Stimulated activated CD4-positive, alpha-beta T cell treated with anti-CD3 and anti-CD28 coated beads, Interleukin-15, amount 100 ng/mL, for 48 hours (primary cell): ENCODE results near the gene KIAA0825.
"Not testable (repeated sequence)": the region's sequence is repeated elsewhere in the genome, so short reads cannot be mapped to it uniquely, and the experiment has no call there.

Experiments
- DNase-seq, 2 donors: peaks; one replicate each; pipeline ENCODE4 v3.0.0-alpha.2; 2020; ENCODE audit warnings: low read depth in 2 of 2

KIAA0825 gene

DNA sequence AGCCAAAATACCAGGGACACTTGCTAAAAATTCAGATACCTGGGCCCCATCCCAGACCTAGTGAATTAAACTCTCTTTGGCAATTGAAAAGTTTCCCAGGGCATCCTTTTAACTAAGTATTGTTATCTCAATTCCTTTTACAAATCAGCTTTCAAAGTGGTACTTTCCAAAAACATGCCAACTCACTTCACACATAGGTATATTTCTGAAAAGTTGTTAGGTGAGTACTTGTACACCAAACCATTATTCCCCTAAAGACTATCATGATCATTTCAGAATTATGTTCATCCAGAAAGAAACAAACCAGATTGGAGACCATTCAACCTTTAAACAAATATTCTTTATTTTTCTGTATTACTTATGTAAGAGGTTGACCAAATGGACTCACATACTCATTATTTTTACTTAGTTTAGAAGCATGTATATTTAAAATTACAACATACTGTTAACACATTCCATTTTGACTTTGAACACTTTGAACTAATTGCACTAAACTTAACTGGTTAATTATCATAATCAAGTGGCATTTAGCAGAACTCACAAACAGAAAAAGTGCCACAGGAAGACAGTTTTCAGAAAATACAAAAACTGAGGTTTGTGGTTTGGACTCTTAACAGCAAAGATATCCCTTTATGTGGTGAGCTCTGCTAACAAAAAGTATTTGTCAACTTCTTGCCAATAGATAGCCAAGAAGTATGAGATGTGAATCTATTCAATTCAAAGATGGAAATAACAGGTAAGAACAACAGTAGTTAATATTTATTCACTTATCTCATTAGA is 40.7 kb downstream of the KIAA0825 start:
- no peak for DNase-seq

DNA sequence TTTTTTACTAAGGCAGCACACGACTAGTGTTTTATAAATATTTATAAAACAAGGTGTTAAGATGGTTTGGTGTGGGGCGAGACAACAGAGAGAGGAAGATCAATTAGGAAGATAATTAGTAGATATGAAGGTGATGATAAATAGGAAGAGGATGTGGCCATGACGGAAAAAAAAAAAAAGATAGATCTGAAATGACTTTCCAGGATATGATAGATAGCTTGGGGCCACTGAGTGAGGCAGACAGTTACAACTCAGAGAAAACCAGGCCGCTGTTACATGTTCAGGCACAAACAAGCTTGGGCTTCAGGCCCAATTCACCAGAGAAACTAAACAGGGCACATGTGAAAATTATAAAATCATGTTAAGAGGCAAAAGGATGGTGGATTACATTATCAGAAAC is 43.2 kb downstream of the KIAA0825 start:
- no peak for DNase-seq

DNA sequence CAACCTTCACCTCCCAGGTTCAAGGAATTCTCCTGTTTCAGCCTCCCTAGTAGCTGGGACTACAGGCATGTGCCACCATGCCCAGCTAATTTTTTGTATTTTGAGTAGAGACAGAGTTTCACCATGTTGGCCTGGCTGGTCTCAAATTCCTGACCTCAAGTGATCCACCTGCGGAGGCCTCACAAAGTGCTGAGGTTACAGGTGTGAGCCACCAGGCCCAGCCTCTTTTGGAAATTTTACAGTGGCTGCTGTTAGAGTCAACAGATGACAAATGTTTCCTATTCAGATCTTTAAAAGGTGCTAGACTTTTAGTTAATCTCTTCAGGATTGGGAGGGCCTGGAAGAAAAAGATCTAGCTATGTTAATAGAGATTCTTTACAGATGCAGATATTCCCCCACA is 45.1 kb downstream of the KIAA0825 start:
- not testable (repeated sequence) for DNase-seq

DNA sequence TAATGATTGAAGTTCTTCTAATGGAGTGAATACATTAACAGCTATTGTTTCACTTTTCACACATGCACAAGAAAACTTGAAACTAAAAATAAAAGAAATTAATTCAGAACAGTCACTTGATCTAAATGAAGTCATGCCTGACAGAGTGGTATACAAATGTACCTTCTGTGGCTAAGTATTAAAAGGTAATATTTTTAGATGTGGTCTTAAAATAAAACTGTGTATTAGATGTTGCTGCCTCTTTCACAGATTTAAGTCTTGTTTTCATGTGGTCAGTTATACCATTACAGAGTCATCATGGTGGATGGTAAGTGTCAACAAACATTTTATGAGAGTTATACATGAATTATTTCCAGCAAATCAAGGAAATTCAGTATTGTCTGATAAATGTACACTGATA is 47.0 kb downstream of the KIAA0825 start:
- DNase-seq: no peak

DNA sequence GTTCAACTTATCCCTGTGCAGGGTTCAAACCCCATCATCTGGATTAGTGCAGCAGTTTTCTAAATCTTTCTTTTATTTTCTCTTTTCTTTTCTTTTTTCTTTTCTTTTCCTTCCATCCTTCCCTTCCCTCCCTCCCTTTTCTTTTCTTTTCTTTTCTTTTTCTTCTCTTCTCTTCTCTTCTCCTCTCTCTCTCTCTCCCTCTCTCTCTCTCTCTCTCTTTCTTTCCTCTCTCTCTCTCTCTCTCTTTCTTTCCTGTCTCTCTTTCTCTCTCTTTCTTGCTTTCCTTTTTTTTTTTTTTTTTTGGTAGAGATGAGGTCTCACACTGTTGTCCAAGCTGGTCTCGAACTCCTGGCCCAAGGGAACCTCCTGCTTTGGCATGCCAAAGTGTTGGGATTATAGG is 53.6 kb downstream of the KIAA0825 start:
- no peak for DNase-seq

DNA sequence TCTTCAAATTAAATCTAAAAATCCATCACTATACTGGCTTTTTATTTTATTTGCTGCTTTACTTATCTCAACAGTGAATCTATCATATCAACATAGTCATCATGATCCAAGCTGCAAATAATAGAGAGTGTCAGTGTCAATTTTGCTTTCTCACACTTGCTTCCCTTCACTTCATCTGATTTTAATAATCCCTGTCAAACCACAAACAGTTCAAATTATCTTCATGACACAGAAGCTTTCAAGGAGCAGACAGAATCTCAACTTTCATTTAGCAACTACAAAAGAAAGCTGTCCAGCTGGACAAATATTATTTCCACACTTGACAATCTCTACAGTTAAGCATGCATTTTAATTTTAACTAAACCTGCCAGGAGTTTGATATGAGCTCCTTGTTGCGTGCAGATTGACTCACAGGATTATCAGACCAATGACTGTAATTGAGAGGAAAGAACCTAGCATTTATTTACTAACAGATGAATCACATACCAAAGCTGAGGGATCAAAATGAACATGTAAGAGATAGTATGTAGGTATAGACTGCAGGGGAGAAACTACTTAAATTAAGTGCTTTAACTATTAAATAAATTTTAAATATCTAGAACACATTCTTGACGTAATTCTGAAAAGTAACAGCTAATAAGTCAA is 56.0 kb downstream of the KIAA0825 start:
- DNase-seq: no peak

DNA sequence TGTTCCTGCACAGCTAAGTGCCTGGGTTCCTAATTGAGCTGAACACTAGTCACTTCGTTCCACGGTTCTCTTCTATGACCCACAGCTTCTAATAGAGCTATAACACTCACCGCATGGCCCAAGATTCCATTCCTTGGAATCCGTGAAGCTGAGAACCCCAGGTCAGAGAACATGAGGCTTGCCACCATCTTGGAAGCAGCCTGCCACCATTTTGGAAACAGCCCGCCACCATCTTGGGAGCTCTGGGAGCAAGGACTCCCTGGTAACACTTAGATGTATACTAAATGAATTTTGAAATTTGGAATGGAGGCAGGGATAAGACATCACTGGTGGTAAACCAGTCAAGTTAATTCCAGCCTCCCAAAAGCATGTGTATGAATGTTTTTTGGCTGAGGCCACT is 60.4 kb downstream of the KIAA0825 start:
- DNase-seq: no peak

DNA sequence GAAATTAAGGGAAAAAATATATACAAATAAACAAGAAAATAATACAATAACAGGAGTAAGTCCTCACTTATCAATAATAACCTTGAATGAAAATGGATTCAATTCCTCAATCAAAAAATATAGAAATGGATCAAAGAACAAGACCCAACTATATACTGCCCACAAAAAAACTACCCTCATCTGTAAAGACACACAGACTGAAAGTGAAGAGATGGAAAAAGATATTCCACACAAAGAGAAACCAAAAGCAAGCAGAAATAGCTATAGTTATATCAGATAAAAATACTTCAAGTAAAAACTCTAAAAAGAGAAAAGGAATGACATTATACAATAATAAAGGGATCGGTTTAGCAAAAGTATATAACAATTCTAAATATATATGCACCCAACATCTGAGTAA is 66.5 kb downstream of the KIAA0825 start:
- DNase-seq: no peak

DNA sequence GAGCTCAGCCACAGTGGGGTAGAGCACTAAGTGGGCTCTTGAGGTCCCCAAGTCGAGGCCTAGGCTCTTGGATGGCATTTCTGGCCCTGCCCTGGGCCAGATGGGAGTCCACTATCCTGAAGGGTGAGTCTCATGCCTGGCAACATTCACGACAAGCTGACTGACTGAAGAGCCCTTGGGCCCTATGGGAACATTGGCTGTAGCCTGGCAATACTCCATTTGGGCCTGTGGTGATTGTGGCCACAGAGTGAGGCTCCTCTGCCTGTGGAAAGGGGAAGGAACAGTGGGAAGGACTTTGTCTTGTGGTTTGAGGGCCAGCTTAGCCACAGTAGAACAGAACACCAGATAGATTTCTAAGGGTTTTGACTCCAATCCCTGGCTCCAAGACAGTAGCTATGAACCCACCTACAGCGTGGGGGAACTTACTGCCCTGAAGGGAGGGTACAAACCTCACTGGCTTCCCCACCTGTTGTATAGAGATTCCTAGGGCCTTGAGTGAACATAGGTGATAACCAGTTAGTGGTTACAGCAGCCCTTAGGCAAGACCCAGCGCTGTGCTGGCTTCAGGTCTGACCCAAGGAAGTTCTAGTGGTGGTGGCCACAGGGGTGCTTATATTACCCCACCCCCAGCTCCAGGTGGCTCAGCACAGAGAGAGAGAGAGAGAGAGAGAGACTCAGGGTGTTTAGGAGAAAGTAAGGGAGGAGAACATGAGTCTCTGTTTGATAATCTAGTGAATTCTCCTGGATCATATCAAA is 72.4 kb downstream of the KIAA0825 start:
- no peak for DNase-seq

DNA sequence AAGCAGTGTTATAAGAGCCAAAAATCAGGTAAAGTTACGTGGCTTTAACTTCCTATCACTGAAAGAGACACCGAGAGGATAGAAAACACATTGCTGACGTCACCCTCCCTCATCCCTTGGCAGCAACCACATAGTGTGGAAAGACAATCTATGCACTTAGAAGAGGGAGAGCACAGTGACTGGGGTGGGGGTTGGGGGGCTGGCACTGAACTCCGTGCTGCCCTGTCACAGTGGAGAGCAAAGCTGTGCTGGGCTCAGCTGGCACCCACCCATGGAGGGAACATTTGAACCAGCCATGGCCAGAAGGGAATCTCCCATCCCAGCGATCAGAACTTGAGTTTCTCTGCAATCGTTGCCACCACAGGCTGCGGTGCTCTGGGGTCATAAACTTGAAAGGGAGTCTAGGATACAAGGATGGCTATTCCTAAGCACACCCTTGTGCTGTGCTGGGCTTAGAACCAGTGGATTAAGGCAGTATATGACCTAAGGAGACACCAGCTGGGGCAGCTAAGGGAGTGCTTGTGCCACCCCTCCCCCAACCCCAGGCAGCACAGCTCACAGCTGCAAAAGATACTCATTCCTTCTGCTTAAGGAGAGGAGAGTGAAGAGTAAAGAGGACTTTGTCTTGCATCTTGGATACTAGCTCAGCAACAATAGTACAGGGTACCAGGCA is 73.4 kb downstream of the KIAA0825 start:
- no peak for DNase-seq

DNA sequence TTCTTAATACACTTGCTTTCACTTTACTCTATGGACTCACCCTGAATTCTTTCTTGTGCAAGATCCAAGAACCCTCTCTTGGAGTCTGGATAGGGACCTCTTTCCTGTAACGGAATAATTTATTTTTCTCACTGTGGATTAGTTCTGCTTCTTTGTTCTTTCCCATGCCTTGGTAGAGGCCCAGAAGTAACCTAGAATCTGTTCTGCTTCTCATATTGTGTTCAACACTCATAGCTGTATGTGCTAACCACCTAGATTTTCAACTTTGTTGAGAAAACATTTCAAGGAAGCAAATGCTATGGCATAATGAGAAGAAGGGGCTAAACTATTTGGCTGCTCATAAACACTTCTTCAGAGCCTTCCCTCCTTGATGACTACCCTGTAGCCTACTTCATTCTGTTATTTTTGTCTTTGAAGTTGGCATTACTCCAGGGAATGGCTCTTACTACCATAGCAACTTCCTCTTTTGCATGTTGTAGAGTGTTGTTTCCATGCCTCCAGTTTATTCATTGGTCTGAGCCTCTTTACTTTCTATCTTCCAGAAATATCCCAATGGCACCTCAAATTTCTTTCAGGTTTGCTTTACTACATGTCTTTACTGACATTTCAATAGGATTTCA is 74.3 kb downstream of the KIAA0825 start:
- DNase-seq: no peak

DNA sequence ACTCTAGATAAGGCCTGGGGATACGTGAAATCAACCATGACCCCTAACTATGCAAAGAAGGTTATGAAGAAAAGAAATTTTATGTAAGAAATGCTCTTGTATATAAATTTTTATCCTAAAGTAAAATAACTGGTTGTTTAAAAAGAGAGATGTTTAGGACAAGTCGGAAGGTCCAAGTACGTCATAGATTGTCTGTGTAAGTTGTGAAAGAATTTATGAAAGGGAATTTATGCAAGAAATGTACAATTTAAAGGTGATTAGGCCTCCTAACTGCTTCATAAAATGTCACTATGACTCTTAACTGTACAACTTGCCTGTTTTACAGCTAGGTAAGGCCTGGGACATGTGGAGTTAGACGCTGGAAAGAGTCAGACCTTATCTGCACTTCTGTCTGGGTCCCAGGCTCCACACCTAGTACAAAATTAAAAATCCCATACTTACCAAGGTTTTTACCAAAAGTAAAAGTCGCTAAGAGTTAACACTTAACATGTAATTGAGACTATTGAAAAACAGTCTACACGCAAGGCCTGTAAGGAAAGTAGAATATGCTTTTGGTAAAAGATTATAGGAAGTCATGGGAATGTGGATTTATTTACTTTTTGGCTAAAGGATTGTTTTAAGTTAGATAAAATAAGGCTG is 77.4 kb downstream of the KIAA0825 start:
- DNase-seq: no peak

DNA sequence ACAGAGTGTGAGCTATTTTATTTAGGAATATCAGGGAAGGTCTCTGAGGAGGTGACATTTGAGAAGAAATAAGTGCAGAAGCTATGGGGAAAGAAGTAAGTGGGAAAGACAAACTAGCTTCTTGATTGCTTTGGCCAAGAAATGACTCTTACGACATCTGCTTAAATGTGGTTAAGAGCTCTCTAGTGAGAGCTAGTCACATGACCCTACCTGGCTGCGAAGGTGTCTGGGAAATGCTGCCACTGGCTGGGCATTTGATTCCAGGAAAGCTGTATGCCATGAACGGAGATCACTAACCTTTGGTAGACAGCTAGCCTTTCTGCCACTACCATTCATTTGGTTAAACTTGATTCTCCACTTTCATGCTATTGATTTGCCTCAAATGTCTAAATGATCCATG is 80.1 kb downstream of the KIAA0825 start:
- DNase-seq: no peak

DNA sequence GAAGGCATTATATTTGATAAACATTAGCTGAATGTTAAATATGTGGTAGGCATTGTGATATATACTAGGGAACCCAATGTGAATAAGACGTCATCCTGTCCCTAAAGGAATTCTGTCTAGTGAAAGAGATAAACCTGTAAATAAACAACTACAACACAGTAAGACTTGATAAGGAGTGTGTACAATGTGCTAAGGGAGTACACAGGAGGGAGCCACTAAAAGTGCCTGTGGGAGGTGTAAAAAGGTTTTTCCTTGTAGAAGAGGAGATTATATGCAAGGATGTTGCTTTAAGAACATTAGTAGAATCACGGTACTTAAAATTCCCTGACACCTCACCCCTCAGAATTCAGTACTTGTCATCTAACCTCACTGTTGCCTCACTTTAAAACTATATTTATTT is 91.7 kb downstream of the KIAA0825 start:
- DNase-seq: no peak

DNA sequence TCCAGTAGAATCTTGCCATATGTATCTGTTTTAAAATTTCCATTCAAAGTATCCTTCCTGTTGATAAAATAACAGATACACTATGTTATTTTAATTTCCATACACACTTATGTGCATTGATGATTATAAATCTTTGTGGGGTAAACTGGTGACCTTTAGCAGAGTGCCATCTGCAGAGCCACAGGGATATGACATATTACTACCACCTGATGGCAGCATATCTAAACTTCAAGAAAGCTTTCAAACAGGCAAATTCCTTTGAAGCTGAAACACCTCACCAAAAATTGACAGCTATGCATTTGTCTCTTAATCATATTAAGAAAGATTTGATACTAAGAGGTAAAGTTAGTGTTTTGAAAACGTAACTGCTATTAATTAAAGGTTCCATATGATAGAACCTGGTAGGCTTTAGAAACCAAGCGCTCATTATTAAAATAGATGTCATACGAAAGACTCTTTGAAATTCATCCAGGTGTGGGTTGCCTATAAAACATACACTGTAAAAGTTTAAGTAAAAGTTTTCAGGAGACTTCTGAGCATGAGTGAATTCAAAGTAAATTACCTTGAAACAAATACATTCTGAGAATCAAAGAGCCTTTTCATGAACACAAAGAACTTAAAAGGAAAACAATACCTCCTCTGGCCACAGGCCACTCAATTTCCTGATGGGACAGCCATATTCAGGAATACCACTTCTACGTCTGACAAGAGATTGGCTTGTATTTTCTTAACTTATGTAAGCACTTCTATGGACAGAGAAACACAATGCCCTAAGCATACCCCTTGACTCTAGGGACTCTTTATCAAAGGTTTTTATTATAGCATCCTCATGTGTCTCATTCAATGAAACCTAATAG is 93.3 kb downstream of the KIAA0825 start:
- DNase-seq: no peak

DNA sequence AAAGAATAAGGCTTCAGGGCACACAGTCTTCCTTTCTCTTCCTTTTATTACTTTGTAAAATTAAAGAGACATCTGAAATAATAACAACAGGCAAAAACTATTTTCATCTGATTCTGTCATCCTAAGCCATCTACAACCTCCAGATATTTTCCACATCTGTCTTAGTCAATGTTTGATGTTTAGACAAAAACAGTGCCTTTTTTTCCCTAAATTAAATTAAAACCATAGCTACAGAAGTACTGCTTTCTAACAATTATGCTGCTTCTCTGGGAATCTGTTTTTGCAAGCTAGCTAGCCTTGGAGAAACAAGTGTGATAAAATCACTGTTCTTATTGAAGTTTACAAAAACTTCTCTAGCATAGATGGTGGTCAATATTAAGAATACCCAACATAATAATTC is 95.4 kb downstream of the KIAA0825 start:
- DNase-seq: no peak

DNA sequence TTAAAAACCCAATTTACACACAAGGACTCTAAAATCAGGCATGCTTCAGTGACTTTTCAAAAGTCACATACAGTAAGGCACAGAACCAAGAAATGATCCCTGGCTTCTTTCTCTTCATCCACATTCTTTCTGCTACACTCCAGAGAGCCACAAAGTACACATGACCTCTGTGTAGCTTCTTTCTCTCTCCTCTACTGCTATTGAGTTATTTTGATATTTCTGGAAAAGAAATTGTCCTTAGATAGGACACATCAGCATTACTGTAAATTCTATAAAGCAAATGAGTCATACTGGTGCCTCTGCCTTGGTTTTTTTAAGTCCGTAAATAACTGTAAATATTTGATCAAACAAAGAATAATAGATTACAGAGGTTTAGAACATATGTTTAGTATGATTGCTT is 96.3 kb downstream of the KIAA0825 start:
- DNase-seq: no peak

DNA sequence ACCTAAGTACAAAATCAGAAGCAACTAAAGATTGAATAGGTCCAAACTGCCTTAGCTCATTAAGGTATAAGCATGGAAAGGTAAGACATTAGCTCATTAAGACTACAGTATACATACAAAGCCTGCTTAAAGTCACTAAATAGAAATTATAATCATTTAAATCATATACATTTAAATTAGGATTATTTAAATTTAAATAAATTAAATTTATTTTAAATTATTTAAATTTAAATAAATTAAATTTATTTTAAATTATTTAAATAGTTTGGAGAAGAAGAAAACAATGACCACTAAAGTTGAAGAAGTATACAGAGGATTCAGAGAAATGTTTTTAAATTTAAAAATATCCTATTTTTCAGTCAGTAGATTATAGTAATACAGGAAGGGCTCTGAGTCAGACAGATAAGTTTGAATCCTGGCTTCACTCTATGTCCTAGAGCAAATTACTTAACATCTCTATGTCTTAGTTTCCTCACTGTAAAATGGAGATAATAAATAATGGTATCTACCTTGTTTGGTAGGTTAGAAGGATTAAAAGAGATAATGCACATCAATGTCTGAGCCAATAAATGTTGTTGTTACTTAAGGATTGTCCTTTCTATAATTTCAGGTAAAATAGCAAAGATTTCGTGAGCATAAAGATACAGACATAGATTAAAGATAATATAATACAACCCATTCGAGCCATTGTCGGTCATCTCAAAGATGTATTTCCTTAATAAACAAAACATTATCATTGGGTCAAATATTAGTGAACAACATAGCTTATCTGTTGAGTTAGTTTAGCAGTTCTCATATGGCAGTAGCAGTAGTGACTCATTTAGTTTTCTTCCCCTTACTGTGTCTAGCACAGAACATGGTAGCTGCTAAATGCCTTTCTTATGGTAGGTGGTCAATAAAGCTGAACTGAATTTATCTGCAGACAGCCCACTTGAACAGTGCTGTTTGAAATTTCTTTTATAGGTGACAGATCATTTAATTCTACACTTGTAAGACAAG is 100.6 kb downstream of the KIAA0825 start:
- no peak for DNase-seq

DNA sequence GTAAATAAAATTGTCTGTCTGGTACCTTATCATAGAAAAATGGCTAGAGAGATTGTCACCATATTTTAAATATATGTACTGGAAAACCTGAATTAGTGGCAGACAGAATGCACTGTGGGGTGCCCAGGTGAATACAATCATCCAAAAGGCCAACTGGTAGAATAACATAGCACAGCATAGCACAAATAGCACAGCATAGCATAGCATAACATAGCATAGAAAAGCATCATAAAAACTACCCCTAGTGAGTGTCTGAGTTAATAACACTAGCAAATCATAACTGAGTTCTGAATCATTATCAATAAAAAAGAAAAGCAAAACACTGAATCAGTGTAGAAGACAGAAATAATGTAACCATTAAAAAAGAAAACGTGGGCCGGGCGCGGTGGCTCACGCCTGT is 102.3 kb downstream of the KIAA0825 start:
- no peak for DNase-seq
